Fibroblast of mammary gland (primary cell): ENCODE measurements around the gene KIF23.

Experiments used
- DNase-seq: peaks from one replicate; pipeline ENCODE4 v3.0.0-alpha.2; 2010; ENCODE audit warnings: low read depth
- H3K4me3 ChIP-seq: 2 replicates; pipeline ENCODE4 v1.5.1; 2011; ENCODE audit warnings: low read depth, mild to moderate bottlenecking, low read length, moderate library complexity; ENCODE audit not compliant: control insufficient read depth
- CTCF ChIP-seq: conservative IDR thresholded peaks from 2 replicates; pipeline ENCODE4 v1.5.1; 2011; ENCODE audit warnings: low read depth, low read length, inconsistent platforms; ENCODE audit not compliant: control insufficient read depth, insufficient read depth

KIF23 gene

GRCh38 chr15:69469467-69470201 is 55.5 kb downstream of the KIF23 start:
- no peak overlapping the region for H3K4me3 ChIP-seq
- DNase-seq = no peak
- no peak for TF ChIP-seq CTCF

- no peak for DNase-seq
- no peak overlapping the region for H3K4me3 ChIP-seq
- TF ChIP-seq CTCF = no peak
Observed at GRCh38 chr15:69472046-69472445, 57.9 kb downstream of the KIF23 start.

GRCh38 chr15:69472562-69472961 is 58.4 kb downstream of the KIF23 start:
- no peak for DNase-seq
- H3K4me3 ChIP-seq = no peak overlapping the region
- no peak for TF ChIP-seq CTCF

GRCh38 chr15:69474291-69474690 is 60.1 kb downstream of the KIF23 start:
- DNase-seq = no peak
- no peak for TF ChIP-seq CTCF
- H3K4me3 ChIP-seq = no peak overlapping the region

GRCh38 chr15:69474846-69475455 is 60.8 kb downstream of the KIF23 start:
- no peak overlapping the region for H3K4me3 ChIP-seq
- no peak for DNase-seq
- TF ChIP-seq CTCF = no peak

GRCh38 chr15:69475769-69476358 is 61.7 kb downstream of the KIF23 start:
- TF ChIP-seq CTCF = peak; percentile 96
- no peak overlapping the region for H3K4me3 ChIP-seq
- DNase-seq = peak; percentile 66
